MM.1S (cell line): ENCODE data around the gene BICC1.

Experiments used
- CTCF ChIP-seq: fragments of 300-600 bp; sonication (generic); IDR thresholded peaks from 2 replicates; pipeline ENCODE4 v1.5.1; 2016; ENCODE audit warnings: antibody characterized with exemption, low read length, mixed read lengths
- EZH2phosphoT487 ChIP-seq: fragments of 300-600 bp; sonication (generic); IDR thresholded peaks from 2 replicates; pipeline ENCODE4 v1.6.1; 2018; ENCODE audit warnings: antibody characterized with exemption, low read length

GRCh38 chr10:58838561-58839208 is 326.0 kb downstream of the BICC1 start:
- TF ChIP-seq CTCF (no peak), EZH2phosphoT487 (no peak)
